Measurements from ENCODE around the gene ERMN.
A peak's percentile ranks its signal among the peaks of the same experiment; 100 is the strongest.

- peak; percentile 70 for TF ChIP-seq CTCF (IDR thresholded peaks at IDR 0.05; ENCODE audit: borderline replicate concordance, extremely low read depth, low read length, poor library complexity, severe bottlenecking)
- no peak for TF ChIP-seq EZH2 (IDR thresholded peaks at IDR 0.05; ENCODE audit: borderline replicate concordance, low read depth, low read length, severe bottlenecking)
Measured at GRCh38 chr2:157336137-157337010, 10.8 kb upstream of the ERMN start.
